ENCODE data around the gene ZBTB43.
"Not testable (repeated sequence)": the region's sequence is repeated elsewhere in the genome, so short reads cannot be mapped to it uniquely, and the experiment has no call there.

Gene ZBTB43

GRCh38 chr9:126791406-126792230 lies 13.2 kb upstream of the ZBTB43 start:
- DNase-seq (ENCODE audit: low spot score), result peak; percentile 55

GRCh38 chr9:126793686-126794417 lies 11.0 kb upstream of the ZBTB43 start:
- no peak for DNase-seq (ENCODE audit: low spot score)

DNA sequence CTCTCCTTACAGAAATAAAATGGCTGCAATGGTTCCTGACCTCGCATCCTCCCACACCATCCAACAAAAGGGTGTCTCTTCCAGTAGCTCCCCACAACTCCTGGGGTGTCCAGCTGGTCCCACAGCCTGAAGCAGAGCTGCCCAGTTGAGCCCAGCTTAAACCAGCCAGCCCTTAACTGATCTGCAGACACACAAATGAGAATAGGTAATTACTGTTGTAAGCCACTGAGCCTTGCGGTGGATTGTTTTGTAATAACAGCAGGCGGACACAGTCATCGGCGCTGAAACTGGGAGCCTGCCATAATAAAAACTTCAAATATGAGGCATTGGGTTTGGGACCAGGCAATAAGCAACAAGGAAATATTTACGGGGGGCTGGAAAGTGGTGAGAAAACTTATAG lies 10.4 kb upstream of the ZBTB43 start:
- DNase-seq (ENCODE audit: low spot score), result no peak

- no peak for DNase-seq (ENCODE audit: low spot score)
Measured at GRCh38 chr9:126796758-126797157, 8.1 kb upstream of the ZBTB43 start.

DNA sequence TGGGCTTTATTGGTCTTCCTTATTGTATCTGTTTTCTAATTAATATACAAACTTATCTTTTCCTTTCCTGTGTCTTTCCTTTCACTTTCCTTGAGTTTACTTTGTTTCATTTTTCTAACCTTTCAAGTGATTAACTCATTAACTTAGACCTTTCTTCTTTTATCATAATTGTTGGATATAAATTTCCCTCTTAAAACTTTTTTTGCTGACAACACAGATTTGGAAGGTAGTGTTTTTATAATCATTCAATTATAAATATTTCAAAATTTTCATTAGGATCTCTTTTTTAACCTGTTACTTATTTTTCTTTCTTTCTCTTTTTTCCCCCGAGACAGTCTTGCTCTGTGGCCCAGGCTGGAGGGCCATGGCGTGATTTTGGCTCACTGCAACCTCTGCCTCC lies 6.9 kb upstream of the ZBTB43 start:
- no peak for DNase-seq (ENCODE audit: low spot score)

DNA sequence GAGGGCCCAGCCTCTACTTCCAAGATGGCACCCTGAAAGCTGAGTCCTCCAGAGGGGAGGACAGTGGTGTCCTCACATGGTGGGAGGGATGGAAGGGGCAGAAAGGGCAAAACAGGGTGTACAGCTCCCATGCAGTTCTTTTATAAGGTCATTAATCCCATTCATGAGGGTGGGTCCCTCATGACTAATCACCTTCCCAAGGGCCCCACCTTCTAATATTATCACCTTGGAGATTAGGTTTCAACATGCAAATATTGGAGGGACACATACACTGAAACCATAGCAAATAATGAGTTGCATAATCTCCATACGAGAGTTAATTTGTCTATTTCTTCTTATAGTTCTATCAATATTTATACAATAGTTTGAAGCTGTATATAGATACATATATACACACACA lies 5.8 kb upstream of the ZBTB43 start:
- no peak for DNase-seq (ENCODE audit: low spot score)

DNA sequence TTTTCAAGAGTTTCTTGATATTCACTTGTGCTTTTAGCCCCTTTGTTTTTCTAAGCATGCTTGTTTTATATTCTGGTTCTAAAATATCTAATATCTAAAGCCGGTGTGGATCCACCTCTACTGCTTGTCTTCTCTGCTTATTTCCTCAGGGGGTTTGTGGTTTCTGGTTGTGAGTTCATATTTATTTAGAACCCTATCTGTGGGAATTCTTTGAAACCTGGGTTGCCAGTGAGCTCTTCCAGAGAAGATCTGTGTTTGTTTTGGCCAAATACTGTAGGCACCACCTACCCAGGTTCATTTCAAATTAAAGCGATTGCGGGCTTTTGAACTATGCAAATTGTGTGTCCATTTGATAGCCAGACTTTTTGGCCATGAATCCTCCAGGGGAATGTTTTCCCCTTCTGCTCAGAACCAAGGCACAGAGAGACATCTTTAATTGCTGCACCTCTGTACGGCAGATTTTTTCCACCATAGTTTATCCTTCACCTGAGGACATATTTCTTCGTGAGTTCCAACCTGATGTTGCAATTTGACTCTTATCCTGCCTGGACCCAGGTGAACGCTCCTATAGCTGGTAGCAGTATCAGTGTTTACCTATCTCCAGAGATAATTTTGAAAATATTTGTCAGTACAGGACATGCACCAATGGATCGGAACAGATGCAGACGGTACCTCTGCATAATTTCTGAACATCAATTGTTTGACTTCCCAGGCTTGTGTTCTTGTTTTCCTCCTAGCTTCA lies 2.4 kb upstream of the ZBTB43 start:
- DNase-seq (ENCODE audit: low spot score), result no peak

GRCh38 chr9:126804198-126804695 lies 593 bp upstream of the ZBTB43 start:
- DNase-seq (ENCODE audit: low spot score), result no peak

DNA sequence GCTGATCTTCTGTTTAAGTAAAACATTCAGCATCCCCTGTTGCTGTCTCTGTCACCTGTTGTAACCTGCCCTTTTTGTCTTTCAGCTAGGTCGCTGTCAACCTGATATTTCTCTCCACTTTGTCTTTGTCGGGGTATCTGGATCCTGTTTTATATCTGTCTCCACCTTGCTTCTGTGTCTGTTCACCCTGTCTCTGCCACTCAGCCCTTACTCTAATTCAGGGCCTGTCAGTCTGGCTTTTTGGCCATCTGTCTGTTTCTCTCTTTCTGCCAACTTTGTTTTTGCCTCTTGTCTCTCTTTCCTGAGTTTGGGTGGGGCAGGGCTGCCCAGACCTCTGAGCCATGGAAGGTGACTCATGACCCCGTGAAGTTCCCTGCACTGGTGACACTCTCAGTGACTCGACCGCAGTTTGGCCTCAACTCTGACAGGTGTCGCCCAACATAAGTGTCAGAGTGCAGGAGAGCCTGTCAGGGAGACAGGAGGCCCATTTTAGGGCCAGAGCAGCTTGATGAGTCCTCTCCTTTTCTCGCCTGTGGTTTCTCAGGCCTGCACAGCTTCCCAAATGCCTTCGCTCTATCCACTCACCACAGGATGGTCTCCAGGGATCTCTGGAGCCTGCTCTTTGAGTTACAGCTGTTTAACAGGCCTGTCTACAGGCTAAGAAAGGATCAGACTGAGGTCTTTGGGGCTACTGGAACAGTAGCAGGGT lies 868 bp downstream of the ZBTB43 start:
- DNase-seq (ENCODE audit: low spot score), result peak; percentile 62

GRCh38 chr9:126806336-126806735 lies 1.5 kb downstream of the ZBTB43 start:
- DNase-seq (ENCODE audit: low spot score), result no peak

DNA sequence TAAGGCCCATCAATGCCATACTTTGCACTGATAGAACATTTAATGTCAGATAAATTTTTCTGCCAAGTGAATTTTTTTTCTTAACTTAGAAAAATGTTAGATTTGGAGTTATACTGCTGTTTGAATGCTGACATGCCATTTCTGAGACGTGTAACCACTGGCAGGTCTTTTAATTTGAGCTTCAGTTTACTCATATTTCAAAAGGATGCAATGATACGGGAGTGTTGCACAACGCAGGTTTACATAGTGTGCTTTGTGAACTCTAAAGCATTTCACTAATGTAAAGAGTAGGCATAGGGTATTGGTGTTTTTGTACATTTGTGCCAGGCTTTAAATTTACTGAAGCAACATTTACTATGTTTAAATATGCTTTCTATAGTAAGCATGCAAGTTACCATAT lies 4.2 kb downstream of the ZBTB43 start:
- no peak for DNase-seq (ENCODE audit: low spot score)

DNA sequence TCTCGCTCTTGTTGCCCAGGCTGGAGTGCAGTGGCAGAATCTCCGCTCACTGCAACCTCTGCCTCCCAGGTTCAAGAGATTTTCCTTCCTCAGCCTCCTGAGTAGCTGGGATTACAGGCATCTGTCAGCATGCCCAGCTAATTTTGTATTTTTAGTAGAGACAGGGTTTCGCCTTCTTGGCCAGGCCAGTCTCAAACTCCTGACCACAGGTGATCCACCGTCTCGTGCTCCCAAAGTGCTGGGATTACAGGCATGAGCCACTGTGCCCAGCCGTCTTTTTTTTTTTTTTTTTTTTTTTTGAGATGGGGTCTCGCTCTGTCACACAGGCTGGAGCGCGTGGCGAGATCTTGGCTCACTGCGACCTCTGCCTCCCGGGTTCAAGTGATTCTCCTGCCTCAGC lies 5.4 kb downstream of the ZBTB43 start:
- DNase-seq (ENCODE audit: low spot score), result not testable (repeated sequence)

- no peak for DNase-seq (ENCODE audit: low spot score)
Measured at GRCh38 chr9:126813072-126813471, 8.2 kb downstream of the ZBTB43 start.

DNA sequence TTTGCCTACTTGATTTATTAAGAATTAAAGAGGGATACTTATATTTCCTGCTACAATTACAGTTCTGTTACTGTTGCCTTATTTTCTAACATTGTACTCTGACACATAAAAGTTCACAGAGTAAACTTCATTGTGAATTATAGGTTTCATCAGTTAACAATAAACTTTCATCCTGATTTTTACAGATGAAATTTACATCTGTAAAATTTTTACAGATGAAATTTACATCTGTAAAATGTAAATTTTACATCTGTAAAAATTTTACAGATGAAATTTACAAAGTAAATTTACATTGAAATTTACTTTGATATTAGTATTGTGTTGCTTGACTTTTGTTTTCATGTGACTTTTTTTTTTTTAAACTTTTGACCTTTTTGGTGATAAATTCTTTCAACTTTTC lies 9.3 kb downstream of the ZBTB43 start:
- DNase-seq (ENCODE audit: low spot score), result no peak

DNA sequence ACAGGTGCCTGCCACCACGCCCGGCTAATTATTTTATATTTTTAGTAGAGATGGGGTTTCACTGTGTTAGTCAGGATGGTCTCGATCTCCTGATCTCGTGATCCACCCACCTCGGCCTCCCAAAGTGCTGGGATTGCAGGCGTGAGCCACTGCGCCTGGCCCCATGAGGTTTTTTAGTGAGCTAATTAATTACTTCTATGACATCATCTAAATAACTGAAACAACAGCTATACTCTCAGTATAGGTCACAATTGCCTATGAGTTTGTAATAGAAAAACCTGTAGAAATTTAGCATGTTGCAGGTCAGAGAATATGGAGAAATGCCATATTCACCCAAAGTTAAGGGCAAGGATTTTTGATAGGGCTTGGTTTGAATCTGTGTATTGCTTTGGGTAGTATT lies 12.8 kb downstream of the ZBTB43 start:
- not testable (repeated sequence) for DNase-seq (ENCODE audit: low spot score)

GRCh38 chr9:126818482-126818881 lies 13.6 kb downstream of the ZBTB43 start:
- DNase-seq (ENCODE audit: low spot score), result no peak

DNA sequence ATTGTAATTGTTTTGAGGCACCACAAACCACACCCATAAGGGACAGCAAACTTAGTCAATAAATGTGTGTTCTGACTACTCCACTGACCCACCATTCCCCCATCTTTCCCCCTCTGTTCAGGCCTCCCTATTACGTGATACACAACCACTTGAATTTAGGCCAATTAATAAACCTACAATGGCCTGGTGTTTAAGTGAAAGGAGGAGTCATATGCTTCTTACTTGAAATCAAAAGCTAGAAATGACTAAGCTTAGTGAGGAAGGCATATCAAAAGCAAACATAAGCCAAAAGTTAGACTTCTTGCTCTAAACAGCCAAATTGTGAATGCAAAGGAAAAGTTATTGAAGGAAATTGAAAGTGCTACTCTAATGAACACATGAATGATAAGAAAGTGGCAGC lies 14.6 kb downstream of the ZBTB43 start:
- DNase-seq (ENCODE audit: low spot score), result no peak

GRCh38 chr9:126822278-126822677 lies 17.4 kb downstream of the ZBTB43 start:
- no peak for DNase-seq (ENCODE audit: low spot score)

GRCh38 chr9:126822873-126823272 lies 18.0 kb downstream of the ZBTB43 start:
- DNase-seq (ENCODE audit: low spot score), result no peak

- not testable (repeated sequence) for DNase-seq (ENCODE audit: low spot score)
Measured at GRCh38 chr9:126824052-126824451, 19.2 kb downstream of the ZBTB43 start.

GRCh38 chr9:126827227-126827626 lies 22.4 kb downstream of the ZBTB43 start:
- DNase-seq (ENCODE audit: low spot score), result no peak

GRCh38 chr9:126829035-126829434 lies 24.2 kb downstream of the ZBTB43 start:
- DNase-seq (ENCODE audit: low spot score), result no peak
